ENCODE results near the gene WFIKKN2.

The WFIKKN2 gene

DNA sequence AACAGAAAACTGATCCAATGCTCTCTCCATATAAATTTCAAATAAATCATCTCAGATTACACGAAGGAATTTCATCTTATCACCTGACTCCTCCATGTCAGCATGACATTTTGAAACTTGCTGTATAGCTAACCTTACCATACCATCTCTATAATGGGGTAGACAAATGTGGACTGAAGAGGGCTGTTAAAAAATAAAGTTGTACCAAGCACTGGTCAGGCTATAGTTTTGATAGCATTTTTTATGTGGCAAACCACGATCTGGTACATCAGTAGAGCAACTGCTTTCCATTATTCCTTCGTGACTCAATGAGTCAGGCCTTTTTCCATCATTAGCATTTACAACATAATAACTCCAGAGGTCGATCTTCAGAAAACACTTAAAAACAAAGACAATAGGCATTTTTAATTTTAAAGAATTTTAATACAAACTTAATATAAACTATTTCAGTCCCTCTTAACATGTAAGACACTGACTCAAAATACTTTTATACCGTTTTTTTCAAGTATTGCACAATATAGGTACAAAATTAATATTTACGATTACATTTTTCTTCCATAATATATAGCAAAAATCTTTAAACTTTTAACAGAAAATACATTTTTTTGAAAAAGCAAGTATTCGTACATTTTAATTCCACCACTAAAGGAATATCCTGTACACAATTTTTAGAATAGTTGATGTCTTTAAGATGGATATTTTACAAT, 26.6 kb downstream of the WFIKKN2 start:
- Histone ChIP-seq H3K9me3 (ENCODE audit: control insufficient read depth, low read length) (no peaks in the 10 kb centered on the region), H2AFZ (no peak overlapping the region), H3K9ac (peak overlapping the region; percentile 25), H3K36me3 (ENCODE audit: control insufficient read depth, insufficient read depth, low read length) (no peaks in the 10 kb centered on the region), H3K27me3 (ENCODE audit: control insufficient read depth, insufficient read depth, low read length) (no peaks in the 10 kb centered on the region), H3K27ac (peak overlapping the region; percentile 94), H3K79me2 (peaks cover 36% of the 10 kb centered on the region), H3K4me3 (ENCODE audit: low read depth, low read length) (peak overlapping the region; percentile 33), H3K4me2 (ENCODE audit: low read length) (peak overlapping the region; percentile 35), H3K4me1 (peaks cover 9% of the 10 kb centered on the region)
- no peak for TF ChIP-seq CTCF (IDR thresholded peaks at IDR 0.05)

DNA sequence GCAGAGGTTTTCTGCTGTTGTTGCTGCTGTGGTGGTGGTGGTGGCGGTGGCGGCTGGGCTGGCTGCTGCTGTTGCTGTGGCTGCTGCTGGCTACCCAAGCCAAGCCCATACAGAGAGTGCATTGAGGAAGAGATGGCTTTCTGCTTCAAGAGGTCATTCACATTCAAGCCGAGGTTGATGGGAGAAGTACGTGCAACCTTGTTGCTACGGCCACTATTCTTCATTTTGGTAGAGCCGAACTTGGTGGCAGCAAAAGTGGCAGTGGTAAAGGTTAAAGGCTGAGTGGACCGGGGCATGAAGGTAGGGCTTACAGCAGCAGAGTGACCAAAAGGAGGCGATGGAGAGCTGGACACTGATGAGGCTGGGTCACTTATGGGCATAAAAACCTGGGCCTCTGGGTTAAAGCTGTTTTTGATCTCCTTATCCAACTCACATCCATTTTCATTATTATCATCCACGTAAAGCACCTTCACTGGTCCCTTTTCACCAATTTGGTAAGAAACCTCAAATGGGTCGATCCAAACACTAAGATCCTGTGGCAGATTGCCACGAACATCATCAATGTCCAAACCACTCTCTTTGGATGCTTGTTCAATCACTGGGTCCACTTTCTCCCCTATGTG, 27.9 kb downstream of the WFIKKN2 start:
- H3K4me2 ChIP-seq (ENCODE audit: low read length) = peak overlapping the region; percentile 84
- TF ChIP-seq CTCF (IDR thresholded peaks at IDR 0.05) = peak; percentile 73
- H3K9me3 ChIP-seq (ENCODE audit: control insufficient read depth, low read length) = no peaks in the 10 kb centered on the region
- peak overlapping the region; percentile 100 for H3K4me3 ChIP-seq (ENCODE audit: low read depth, low read length)
- peak overlapping the region; percentile 94 for H3K27ac ChIP-seq
- H2AFZ ChIP-seq = no peak overlapping the region
- H3K79me2 ChIP-seq = peaks cover 36% of the 10 kb centered on the region
- peaks cover 10% of the 10 kb centered on the region for H3K4me1 ChIP-seq
- H3K9ac ChIP-seq = peak overlapping the region; percentile 20
- no peaks in the 10 kb centered on the region for H3K36me3 ChIP-seq (ENCODE audit: control insufficient read depth, insufficient read depth, low read length)
- H3K27me3 ChIP-seq (ENCODE audit: control insufficient read depth, insufficient read depth, low read length) = no peaks in the 10 kb centered on the region

DNA sequence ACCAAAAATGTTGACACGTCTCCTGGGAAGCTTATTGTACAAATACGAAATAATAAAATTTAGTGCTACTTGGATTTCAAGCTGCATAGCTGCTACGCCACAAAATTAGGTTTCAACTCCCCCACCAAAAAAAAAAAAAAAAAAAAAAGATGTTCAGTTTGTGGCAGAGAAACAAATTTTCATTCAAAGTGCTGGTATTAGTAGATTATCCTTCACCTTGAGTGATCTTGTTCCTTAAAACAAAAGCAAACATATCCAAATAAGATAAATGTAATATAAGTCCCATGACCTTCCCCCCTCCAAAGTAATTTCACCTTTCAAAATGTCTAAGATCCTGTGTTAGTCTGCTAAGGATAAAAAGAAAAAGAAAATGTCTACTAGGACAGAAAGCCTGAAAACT, 28.5 kb downstream of the WFIKKN2 start:
- H3K4me1 ChIP-seq = peaks cover 13% of the 10 kb centered on the region
- no peak for TF ChIP-seq CTCF (IDR thresholded peaks at IDR 0.05)
- H3K36me3 ChIP-seq (ENCODE audit: control insufficient read depth, insufficient read depth, low read length) = no peaks in the 10 kb centered on the region
- peaks cover 36% of the 10 kb centered on the region for H3K79me2 ChIP-seq
- no peaks in the 10 kb centered on the region for H3K27me3 ChIP-seq (ENCODE audit: control insufficient read depth, insufficient read depth, low read length)
- no peak overlapping the region for H2AFZ ChIP-seq
- H3K4me2 ChIP-seq (ENCODE audit: low read length) = peak overlapping the region; percentile 84
- H3K9ac ChIP-seq = peak overlapping the region; percentile 20
- H3K9me3 ChIP-seq (ENCODE audit: control insufficient read depth, low read length) = no peaks in the 10 kb centered on the region
- H3K27ac ChIP-seq = peak overlapping the region; percentile 94
- H3K4me3 ChIP-seq (ENCODE audit: low read depth, low read length) = peak overlapping the region; percentile 100

DNA sequence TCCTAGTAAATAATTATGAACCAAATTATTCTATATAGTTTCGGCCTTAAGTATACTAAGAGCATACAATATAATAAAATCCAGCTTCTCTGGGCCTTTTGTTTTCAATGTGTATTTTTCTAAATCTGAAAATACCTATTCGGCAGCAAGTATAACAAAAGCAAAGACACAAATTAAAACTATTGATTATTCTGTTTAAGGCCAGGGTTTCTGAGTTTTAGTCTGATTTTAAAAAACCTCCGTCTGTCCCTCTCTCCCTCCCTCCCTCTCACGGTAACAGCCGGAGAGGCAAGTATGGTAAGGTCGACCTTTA, 29.3 kb downstream of the WFIKKN2 start:
- Histone ChIP-seq H3K4me1 (peaks cover 18% of the 10 kb centered on the region), H3K36me3 (ENCODE audit: control insufficient read depth, insufficient read depth, low read length) (no peaks in the 10 kb centered on the region), H3K27me3 (ENCODE audit: control insufficient read depth, insufficient read depth, low read length) (no peaks in the 10 kb centered on the region), H3K27ac (peak overlapping the region; percentile 94), H3K4me3 (ENCODE audit: low read depth, low read length) (peak overlapping the region; percentile 100), H3K79me2 (peaks cover 36% of the 10 kb centered on the region), H3K9ac (peak overlapping the region; percentile 96), H2AFZ (no peak overlapping the region), H3K4me2 (ENCODE audit: low read length) (peak overlapping the region; percentile 84), H3K9me3 (ENCODE audit: control insufficient read depth, low read length) (no peaks in the 10 kb centered on the region)
- no peak for TF ChIP-seq CTCF (IDR thresholded peaks at IDR 0.05)
